SK-N-MC (cell line): ENCODE results near the gene TDRD6.
"Not testable (repeated sequence)": the region's sequence is repeated elsewhere in the genome, so short reads cannot be mapped to it uniquely, and the experiment has no call there.

ENCODE experiments used
- EZH2 ChIP-seq: fragments of 200-600 bp; sonication (generic); IDR thresholded peaks from one replicate; pipeline ENCODE4 v1.6.1; 2017; ENCODE audit warnings: antibody characterized with exemption
- FOXP2 ChIP-seq: optimal IDR thresholded peaks from 2 replicates; pipeline ENCODE3; 2011; ENCODE audit warnings: mild to moderate bottlenecking, moderate library complexity; ENCODE audit not compliant: insufficient read depth; ENCODE audit errors: extremely low read length, control extremely low read depth
- POLR2AphosphoS5 ChIP-seq: IDR thresholded peaks from 2 replicates; pipeline ENCODE4 v1.6.1; 2012; ENCODE audit warnings: mild to moderate bottlenecking, low read depth, low read length, borderline replicate concordance

GRCh38 chr6:46648108-46648507 lies 39.6 kb upstream of the TDRD6 start:
- TF ChIP-seq EZH2, POLR2AphosphoS5, FOXP2: not testable (repeated sequence)
